PC-9 (cell line): Measurements from ENCODE around the gene KLK7. TPM values are rescaled to one million over a fixed set of nuclear protein-coding genes. Genes with fewer than 3 reads are reported as not detected.

Source experiments
- BruUV-seq: library from RNA; stranded (reverse); fragments of 400-500 nt; replicated peaks from 2 replicates; lab custom pipeline; 2021; lab: Mats Ljungman, UMichigan
- CTCF ChIA-PET: fragments of 300-600 bp; sonication (Branson Sonifier 250); formaldehyde crosslinking; loops from one replicate; lab custom pipeline; 2022; ENCODE audit warnings: antibody characterized with exemption; lab: Charles Lee
- POLR2A ChIA-PET: fragments of 300-600 bp; sonication (Branson Sonifier 250); formaldehyde crosslinking; loops from one replicate; lab custom pipeline; 2022; ENCODE audit warnings: antibody characterized with exemption; ENCODE audit not compliant: unreplicated experiment; lab: Charles Lee
- DNase-seq, 2 experiments: peaks; one replicate each; pipeline versions ENCODE4 v3.0.0 to v3.0.0-alpha.2; 2015 to 2022; ENCODE audit warnings: mixed read lengths in 1 of 2
- H2AFZ ChIP-seq: fragments of 200-600 bp; sonication (generic); 2 replicates; pipeline ENCODE4 v1.8.1; 2017; ENCODE audit warnings: antibody characterized with exemption
- H3F3A ChIP-seq: fragments of 200-600 bp; sonication (generic); 2 replicates; pipeline ENCODE4 v1.8.1; 2017; ENCODE audit warnings: antibody characterized with exemption, mild to moderate bottlenecking, low read depth; ENCODE audit not compliant: insufficient read depth
- H3K27ac ChIP-seq: fragments of 200-600 bp; sonication (generic); 2 replicates; pipeline ENCODE4 v1.6.1; 2016; ENCODE audit warnings: mixed run types
- H3K27me3 ChIP-seq: fragments of 200-600 bp; sonication (generic); 2 replicates; pipeline ENCODE4 v1.6.1; 2016; ENCODE audit warnings: low read depth, mixed run types; ENCODE audit not compliant: insufficient read depth
- H3K36me3 ChIP-seq: fragments of 200-600 bp; sonication (generic); 2 replicates; pipeline ENCODE4 v1.6.1; 2016; ENCODE audit warnings: low read depth, mixed run types
- H3K4me1 ChIP-seq: fragments of 200-600 bp; sonication (generic); replicated peaks from 2 replicates; pipeline ENCODE4 v1.6.1; 2016; ENCODE audit warnings: mixed run types; ENCODE audit not compliant: insufficient read depth
- H3K4me2 ChIP-seq: fragments of 200-600 bp; sonication (generic); 2 replicates; pipeline ENCODE4 v1.6.1; 2017; ENCODE audit warnings: mixed run types
- H3K4me3 ChIP-seq: fragments of 200-600 bp; sonication (generic); 2 replicates; pipeline ENCODE4 v1.6.1; 2016; ENCODE audit warnings: mixed run types
- H3K79me2 ChIP-seq: fragments of 200-600 bp; sonication (generic); 2 replicates; pipeline ENCODE4 v1.6.1; 2017; ENCODE audit warnings: low read depth, mixed run types
- H3K9me2 ChIP-seq: fragments of 200-600 bp; sonication (generic); 2 replicates; pipeline ENCODE4 v1.8.1; 2017; ENCODE audit warnings: mild to moderate bottlenecking; ENCODE audit not compliant: insufficient read depth
- H3K9me3 ChIP-seq: fragments of 200-600 bp; sonication (generic); 2 replicates; pipeline ENCODE4 v1.8.1; 2016; ENCODE audit warnings: low read depth; ENCODE audit not compliant: insufficient read depth
- H4K20me1 ChIP-seq: fragments of 200-600 bp; sonication (generic); 2 replicates; pipeline ENCODE4 v1.8.1; 2017; ENCODE audit not compliant: insufficient read depth
- EZH2 ChIP-seq: fragments of 200-600 bp; sonication (generic); IDR thresholded peaks from 2 replicates; pipeline ENCODE4 v1.8.0; 2017; ENCODE audit warnings: antibody characterized with exemption, low read depth
- intact Hi-C: fragments of 100-400 bp; cut with micrococcal nuclease; formaldehyde crosslinking; loops from one replicate; pipeline ENCODE4 v1.10.0; 2022; ENCODE audit not compliant: unreplicated experiment
- total RNA-seq: library from RNA; stranded (reverse); gene quantifications from 2 replicates; pipeline ENCODE4 v1.2.3, GENCODE V29; 2021
- TF ChIP-seq, protein P1 (sequence below): fragments of 200-600 bp; sonication (generic); conservative IDR thresholded peaks from 2 replicates; pipeline ENCODE4 v1.6.1; 2017; ENCODE audit warnings: mixed run types, antibody characterized with exemption, mild to moderate bottlenecking, moderate library complexity

The KLK7 gene
- total RNA-seq, 1 experiment from 2014 or later = 98.1 TPM

DNA sequence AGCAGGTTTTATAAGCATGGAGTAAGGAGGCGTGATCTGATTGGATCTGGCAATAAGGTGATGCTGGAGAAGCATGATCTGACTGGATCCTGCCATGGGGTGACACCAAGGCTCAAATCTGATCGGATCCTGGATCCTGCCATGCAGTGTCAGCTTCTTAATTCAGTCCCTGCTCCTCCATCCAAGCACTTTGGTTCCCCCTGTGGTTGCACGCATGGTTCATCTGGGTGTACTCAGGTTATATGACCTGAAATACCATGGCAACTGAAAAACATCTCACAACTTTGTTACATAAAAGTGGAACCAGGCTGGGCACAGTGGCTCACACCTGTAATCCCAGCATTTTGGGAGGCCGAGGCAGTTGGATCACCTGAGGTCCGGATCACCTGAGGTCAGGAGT is 54.9 kb downstream of the KLK7 start:
- no peak overlapping the region for H2AFZ ChIP-seq
- no TSS peak for BruUV-seq
- no peak overlapping the region for H3K4me2 ChIP-seq
- no peak for TF ChIP-seq EZH2
- TF ChIP-seq, protein P1, sequence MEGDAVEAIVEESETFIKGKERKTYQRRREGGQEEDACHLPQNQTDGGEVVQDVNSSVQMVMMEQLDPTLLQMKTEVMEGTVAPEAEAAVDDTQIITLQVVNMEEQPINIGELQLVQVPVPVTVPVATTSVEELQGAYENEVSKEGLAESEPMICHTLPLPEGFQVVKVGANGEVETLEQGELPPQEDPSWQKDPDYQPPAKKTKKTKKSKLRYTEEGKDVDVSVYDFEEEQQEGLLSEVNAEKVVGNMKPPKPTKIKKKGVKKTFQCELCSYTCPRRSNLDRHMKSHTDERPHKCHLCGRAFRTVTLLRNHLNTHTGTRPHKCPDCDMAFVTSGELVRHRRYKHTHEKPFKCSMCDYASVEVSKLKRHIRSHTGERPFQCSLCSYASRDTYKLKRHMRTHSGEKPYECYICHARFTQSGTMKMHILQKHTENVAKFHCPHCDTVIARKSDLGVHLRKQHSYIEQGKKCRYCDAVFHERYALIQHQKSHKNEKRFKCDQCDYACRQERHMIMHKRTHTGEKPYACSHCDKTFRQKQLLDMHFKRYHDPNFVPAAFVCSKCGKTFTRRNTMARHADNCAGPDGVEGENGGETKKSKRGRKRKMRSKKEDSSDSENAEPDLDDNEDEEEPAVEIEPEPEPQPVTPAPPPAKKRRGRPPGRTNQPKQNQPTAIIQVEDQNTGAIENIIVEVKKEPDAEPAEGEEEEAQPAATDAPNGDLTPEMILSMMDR = no peak
- no peak overlapping the region for H3K4me3 ChIP-seq
- intact Hi-C loops = loop anchor here (10.0 kb wide), 1 partner anchor 394 kb away; no protein-coding TSS in a partner anchor
- no peaks in the 10 kb centered on the region for H4K20me1 ChIP-seq
- peak in 1 of 2 experiments; percentile 53 for DNase-seq
- H3K4me1 ChIP-seq = peaks cover 53% of the 10 kb centered on the region
- ChIA-PET POLR2A (no interaction called here), CTCF (interaction anchor here (1.2 kb wide), 1 partner anchor 168 kb away, joined by 3 read pairs; no protein-coding TSS in a partner anchor)
- peaks cover 46% of the 10 kb centered on the region for H3F3A ChIP-seq
- H3K9me3 ChIP-seq = no peaks in the 10 kb centered on the region
- no peaks in the 10 kb centered on the region for H3K27me3 ChIP-seq
- no peaks in the 10 kb centered on the region for H3K9me2 ChIP-seq
- no peaks in the 10 kb centered on the region for H3K79me2 ChIP-seq
- H3K27ac ChIP-seq = no peak overlapping the region
- no peaks in the 10 kb centered on the region for H3K36me3 ChIP-seq

Other genes with a start within 250 kb of the KLK7 start
- not detected in 2 replicates for gene GPR32, start 213.5 kb downstream of the KLK7 start, total RNA-seq
- gene ACP4, start 193.5 kb downstream of the KLK7 start, total RNA-seq = not detected in 2 replicates
- not detected in 2 replicates for gene KLK1, start 160.1 kb downstream of the KLK7 start, total RNA-seq
- not detected in 2 replicates for gene KLK15, start 150.3 kb downstream of the KLK7 start, total RNA-seq
- not detected in 2 replicates for gene KLK3, start 129.0 kb downstream of the KLK7 start, total RNA-seq
- not detected in 2 replicates for gene KLK2, start 110.5 kb downstream of the KLK7 start, total RNA-seq
- gene KLK4, start 72.5 kb downstream of the KLK7 start, total RNA-seq = not detected in 2 replicates
- gene KLK5, start 30.9 kb downstream of the KLK7 start, total RNA-seq = 405 and 412 TPM in 2 replicates
- 490 and 581 TPM in 2 replicates for gene KLK6, start 14.3 kb downstream of the KLK7 start, total RNA-seq
- 120 and 128 TPM in 2 replicates for gene KLK8, start 17.7 kb upstream of the KLK7 start, total RNA-seq
- 28.0 and 28.9 TPM in 2 replicates for gene KLK10, start 35.8 kb upstream of the KLK7 start, total RNA-seq
- 1.5 and 1.6 TPM in 2 replicates for gene KLK11, start 42.7 kb upstream of the KLK7 start, total RNA-seq
- not detected in 2 replicates for gene KLK12, start 51.1 kb upstream of the KLK7 start, total RNA-seq
- gene KLK13, start 81.2 kb upstream of the KLK7 start, total RNA-seq = not detected in 2 replicates
- 0.35 and 0.57 TPM in 2 replicates for gene KLK14, start 99.0 kb upstream of the KLK7 start, total RNA-seq
- 7.2 and 12.6 TPM in 2 replicates for gene CTU1, start 124.5 kb upstream of the KLK7 start, total RNA-seq
- not detected in 2 replicates for gene SIGLEC9, start 141.0 kb upstream of the KLK7 start, total RNA-seq
- gene SIGLEC7, start 158.4 kb upstream of the KLK7 start, total RNA-seq = not detected in 2 replicates
- gene CD33, start 241.2 kb upstream of the KLK7 start, total RNA-seq = not detected in 2 replicates